Activated naive CD8-positive, alpha-beta T cell (primary cell): ENCODE measurements around the gene DDX59.
A peak's percentile ranks its signal among the peaks of the same experiment; 100 is the strongest.

ENCODE experiments used
- H3K27ac Mint-ChIP-seq: one replicate; pipeline ENCODE4 v1.8.0; 2021; ENCODE audit warnings: mixed read lengths
- H3K27me3 Mint-ChIP-seq: one replicate; pipeline ENCODE4 v1.8.0; 2021; ENCODE audit warnings: mixed read lengths
- H3K36me3 Mint-ChIP-seq: one replicate; pipeline ENCODE4 v1.8.0; 2021; ENCODE audit warnings: mixed read lengths
- H3K4me1 Mint-ChIP-seq: one replicate; pipeline ENCODE4 v1.8.0; 2021; ENCODE audit warnings: low read depth, mixed read lengths
- H3K4me3 Mint-ChIP-seq: one replicate; pipeline ENCODE4 v1.8.0; 2021; ENCODE audit warnings: mild to moderate bottlenecking, mixed read lengths
- H3K9me3 Mint-ChIP-seq: one replicate; pipeline ENCODE4 v1.8.0; 2021; ENCODE audit warnings: low read depth, mixed read lengths

The DDX59 gene

GRCh38 chr1:200669314-200670241, at the start of gene DDX59:
DDX59 (minus strand) TSS chr1:200669907; CDS start chr1:200666740, 3,167 bp downstream.
- peaks cover 41% of the 10 kb centered on the region for H3K4me1 Mint-ChIP-seq

DNA sequence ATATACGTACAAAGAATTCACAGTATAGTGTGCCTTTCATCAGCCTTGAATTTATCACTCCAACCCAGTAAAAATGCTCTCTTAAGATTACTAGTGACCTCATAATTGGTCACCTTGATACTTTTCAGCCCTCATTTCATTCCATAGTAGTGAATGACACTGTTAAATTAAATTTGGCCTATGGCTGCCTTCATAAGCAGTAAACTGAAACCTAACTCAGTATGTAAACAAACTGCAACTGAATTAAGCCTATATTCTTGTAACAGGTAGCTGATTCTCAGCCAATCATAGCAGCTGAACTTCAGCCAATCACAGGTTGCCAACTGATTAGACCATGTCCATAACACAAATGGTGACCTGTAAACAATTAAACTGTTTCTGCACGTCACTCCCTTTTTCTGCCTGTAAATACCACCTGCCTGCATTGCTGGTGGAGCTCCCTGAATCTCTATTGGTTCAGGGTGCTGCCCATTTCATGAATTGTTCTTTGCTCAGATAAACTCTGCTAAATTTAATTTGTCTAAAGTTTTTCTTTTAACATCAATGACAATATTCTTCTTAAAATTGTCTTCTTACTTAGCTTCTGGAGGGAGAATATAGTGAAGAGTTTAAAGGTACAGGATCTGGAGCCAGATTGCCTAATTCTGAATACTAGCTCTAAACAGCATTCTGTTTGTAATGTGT, 44.9 kb upstream of the DDX59 start:
- Mint-ChIP-seq H3K4me3 (no peak overlapping the region), H3K36me3 (peaks cover 2% of the 10 kb centered on the region), H3K27ac (no peak overlapping the region), H3K4me1 (no peaks in the 10 kb centered on the region), H3K27me3 (peaks cover 3% of the 10 kb centered on the region), H3K9me3 (no peaks in the 10 kb centered on the region)

More at GRCh38 chr1:200669314-200670241, at the start of gene DDX59:
- Mint-ChIP-seq H3K36me3 (peaks cover 6% of the 10 kb centered on the region), H3K27me3 (no peaks in the 10 kb centered on the region), H3K4me3 (peak within 1 kb of the TSS; percentile 98), H3K27ac (peak within 1 kb of the TSS; percentile 94), H3K9me3 (no peaks in the 10 kb centered on the region)

- H3K4me3 Mint-ChIP-seq = no peak overlapping the region
- no peaks in the 10 kb centered on the region for H3K27me3 Mint-ChIP-seq
- H3K9me3 Mint-ChIP-seq = no peaks in the 10 kb centered on the region
- no peak overlapping the region for H3K27ac Mint-ChIP-seq
- peaks cover 2% of the 10 kb centered on the region for H3K36me3 Mint-ChIP-seq
- H3K4me1 Mint-ChIP-seq = no peaks in the 10 kb centered on the region
Observed at GRCh38 chr1:200710166-200710565, 40.5 kb upstream of the DDX59 start.

DNA sequence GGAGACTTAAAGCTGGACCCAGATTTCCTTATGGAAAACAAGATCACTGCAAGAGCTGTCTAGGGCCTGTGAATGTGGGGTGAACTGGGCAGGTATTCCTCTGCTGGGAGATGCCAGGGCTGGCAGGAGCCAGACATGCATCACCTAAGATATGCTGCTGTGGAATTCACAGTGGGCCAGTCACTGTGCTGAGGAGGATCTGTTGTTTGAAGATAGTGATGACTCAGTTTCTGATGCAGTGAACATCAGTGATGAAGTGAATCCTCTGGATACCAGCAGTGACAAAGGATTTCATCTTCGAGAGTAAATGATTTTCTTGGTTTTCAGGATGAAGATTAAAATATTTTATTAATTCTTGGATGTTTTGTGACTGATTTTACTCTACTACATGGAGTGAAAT, 39.1 kb upstream of the DDX59 start:
- Mint-ChIP-seq H3K36me3 (no peaks in the 10 kb centered on the region), H3K9me3 (no peaks in the 10 kb centered on the region), H3K4me3 (no peak overlapping the region), H3K27me3 (no peaks in the 10 kb centered on the region), H3K27ac (no peak overlapping the region), H3K4me1 (no peaks in the 10 kb centered on the region)

GRCh38 chr1:200708161-200708560, 38.5 kb upstream of the DDX59 start:
- H3K27me3 Mint-ChIP-seq = no peaks in the 10 kb centered on the region
- no peaks in the 10 kb centered on the region for H3K4me1 Mint-ChIP-seq
- H3K4me3 Mint-ChIP-seq = no peak overlapping the region
- H3K36me3 Mint-ChIP-seq = no peaks in the 10 kb centered on the region
- no peak overlapping the region for H3K27ac Mint-ChIP-seq
- H3K9me3 Mint-ChIP-seq = no peaks in the 10 kb centered on the region

GRCh38 chr1:200707116-200707515, 37.4 kb upstream of the DDX59 start:
- H3K4me3 Mint-ChIP-seq = no peak overlapping the region
- no peak overlapping the region for H3K27ac Mint-ChIP-seq
- no peaks in the 10 kb centered on the region for H3K27me3 Mint-ChIP-seq
- H3K9me3 Mint-ChIP-seq = no peaks in the 10 kb centered on the region
- no peaks in the 10 kb centered on the region for H3K36me3 Mint-ChIP-seq
- no peaks in the 10 kb centered on the region for H3K4me1 Mint-ChIP-seq

DNA sequence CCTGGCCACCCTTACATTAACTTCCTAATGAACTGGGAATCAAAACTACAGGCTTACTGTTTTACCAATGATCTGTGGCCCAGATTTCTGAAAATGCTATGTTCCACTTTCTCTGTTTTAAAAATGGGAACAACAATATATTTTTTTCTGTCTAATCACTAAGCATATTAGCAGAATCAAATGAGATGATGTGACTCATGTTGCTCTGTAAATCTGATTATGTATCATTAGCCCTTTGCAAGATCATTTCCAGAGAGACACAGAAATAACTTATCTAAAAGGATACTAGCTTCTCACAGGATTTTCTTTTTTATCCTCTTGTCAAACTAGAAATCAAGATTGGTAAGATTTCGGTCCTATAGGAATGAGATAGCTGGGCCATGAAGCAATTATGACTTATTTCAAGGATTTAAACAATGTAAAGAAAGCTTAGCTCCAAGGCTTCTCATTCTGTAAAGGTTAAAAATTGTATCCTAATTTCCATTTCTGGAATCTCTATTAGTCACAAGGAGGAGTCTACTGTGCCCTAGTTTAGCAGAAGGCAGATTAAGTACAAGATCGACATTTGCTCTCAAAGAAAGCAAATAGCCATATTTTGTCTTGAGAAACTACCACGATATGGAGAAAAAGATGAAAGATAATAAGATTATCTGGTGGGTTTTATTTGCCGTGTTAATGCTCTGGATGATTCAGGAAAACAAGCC, 36.6 kb upstream of the DDX59 start:
- Mint-ChIP-seq H3K27me3 (no peaks in the 10 kb centered on the region), H3K9me3 (no peaks in the 10 kb centered on the region), H3K4me1 (no peaks in the 10 kb centered on the region), H3K36me3 (no peaks in the 10 kb centered on the region), H3K27ac (no peak overlapping the region), H3K4me3 (no peak overlapping the region)

DNA sequence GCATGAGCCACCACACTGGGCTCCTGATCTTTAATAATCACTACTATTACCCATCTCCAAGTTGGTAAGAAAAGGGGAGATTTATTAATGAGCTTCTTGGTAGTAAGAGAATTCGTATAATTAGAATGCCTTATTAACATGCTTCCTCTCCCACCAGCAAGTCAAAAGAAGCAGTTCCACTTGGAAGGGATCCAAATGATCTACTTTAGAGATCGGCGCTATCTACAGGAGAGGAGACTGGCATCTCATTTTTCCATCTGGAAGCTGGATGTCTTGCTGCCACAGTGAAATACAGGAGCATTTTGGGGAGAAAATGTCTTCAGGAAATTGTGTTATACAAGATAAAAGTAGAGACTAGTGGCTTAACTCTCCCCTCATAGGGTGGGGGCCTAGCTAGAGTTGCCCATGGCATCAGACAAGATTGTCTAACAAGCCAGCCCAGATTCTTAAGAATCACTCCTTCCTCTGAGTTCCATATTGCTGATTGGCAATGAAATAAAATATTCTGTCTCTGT, 35.3 kb upstream of the DDX59 start:
- H3K9me3 Mint-ChIP-seq = no peaks in the 10 kb centered on the region
- H3K27ac Mint-ChIP-seq = no peak overlapping the region
- no peaks in the 10 kb centered on the region for H3K4me1 Mint-ChIP-seq
- H3K27me3 Mint-ChIP-seq = no peaks in the 10 kb centered on the region
- no peaks in the 10 kb centered on the region for H3K36me3 Mint-ChIP-seq
- H3K4me3 Mint-ChIP-seq = no peak overlapping the region

- H3K9me3 Mint-ChIP-seq = no peaks in the 10 kb centered on the region
- H3K36me3 Mint-ChIP-seq = no peaks in the 10 kb centered on the region
- H3K27ac Mint-ChIP-seq = no peak overlapping the region
- H3K27me3 Mint-ChIP-seq = no peaks in the 10 kb centered on the region
- no peaks in the 10 kb centered on the region for H3K4me1 Mint-ChIP-seq
- H3K4me3 Mint-ChIP-seq = no peak overlapping the region
Observed at GRCh38 chr1:200699871-200700270, 30.2 kb upstream of the DDX59 start.

- H3K36me3 Mint-ChIP-seq = no peaks in the 10 kb centered on the region
- H3K9me3 Mint-ChIP-seq = no peaks in the 10 kb centered on the region
- no peaks in the 10 kb centered on the region for H3K4me1 Mint-ChIP-seq
- no peak overlapping the region for H3K27ac Mint-ChIP-seq
- no peaks in the 10 kb centered on the region for H3K27me3 Mint-ChIP-seq
- no peak overlapping the region for H3K4me3 Mint-ChIP-seq
Observed at GRCh38 chr1:200694738-200695137, 25.0 kb upstream of the DDX59 start.

- Mint-ChIP-seq H3K27me3 (peaks cover under 1% of the 10 kb centered on the region), H3K27ac (no peak overlapping the region), H3K4me3 (no peak overlapping the region), H3K9me3 (no peaks in the 10 kb centered on the region), H3K36me3 (no peaks in the 10 kb centered on the region), H3K4me1 (no peaks in the 10 kb centered on the region)
Observed at GRCh38 chr1:200693327-200693726, 23.6 kb upstream of the DDX59 start.

- Mint-ChIP-seq H3K4me1 (no peaks in the 10 kb centered on the region), H3K9me3 (no peaks in the 10 kb centered on the region), H3K4me3 (no peak overlapping the region), H3K27ac (no peak overlapping the region), H3K36me3 (no peaks in the 10 kb centered on the region), H3K27me3 (peaks cover 2% of the 10 kb centered on the region)
Observed at GRCh38 chr1:200692316-200692715, 22.6 kb upstream of the DDX59 start.

DNA sequence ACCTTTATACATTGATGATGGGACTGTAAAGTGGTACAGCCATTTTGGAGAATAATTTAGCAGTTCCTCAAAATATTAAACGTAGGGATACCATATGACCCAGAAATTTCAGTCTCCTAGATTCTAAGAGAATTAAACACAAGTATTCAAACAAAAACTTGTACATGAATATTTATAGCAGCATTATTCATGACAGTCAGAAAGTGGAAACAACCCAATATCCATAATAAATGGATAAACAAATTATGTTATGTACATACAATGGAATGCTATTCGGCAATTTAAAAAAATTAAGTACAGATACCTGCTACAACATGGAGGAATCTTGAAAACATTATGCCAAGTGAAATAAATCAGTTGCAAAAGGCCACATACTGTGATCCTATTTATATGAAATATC, 16.9 kb upstream of the DDX59 start:
- no peak overlapping the region for H3K4me3 Mint-ChIP-seq
- no peaks in the 10 kb centered on the region for H3K36me3 Mint-ChIP-seq
- no peaks in the 10 kb centered on the region for H3K4me1 Mint-ChIP-seq

DNA sequence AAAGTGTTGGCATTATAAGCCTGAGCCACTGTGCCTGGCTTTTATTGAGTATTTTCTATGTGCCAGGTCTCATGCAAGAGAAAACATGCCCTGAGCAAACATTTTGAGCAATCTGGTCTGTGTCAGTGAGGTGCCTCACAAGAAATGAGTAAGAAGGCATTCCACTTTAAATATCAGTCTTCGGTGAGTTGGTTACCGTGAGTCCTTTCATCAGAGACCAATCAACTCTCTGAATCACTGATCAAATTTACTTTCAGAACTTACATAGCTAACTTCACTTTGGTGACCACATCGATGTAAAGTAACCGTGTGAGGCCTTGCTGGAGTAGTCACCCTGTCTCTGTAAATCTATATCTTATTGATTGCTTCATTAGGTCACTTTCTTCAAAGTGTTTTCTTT, 14.3 kb upstream of the DDX59 start:
- Mint-ChIP-seq H3K27me3 (peaks cover 8% of the 10 kb centered on the region), H3K4me3 (no peak overlapping the region), H3K4me1 (no peaks in the 10 kb centered on the region), H3K36me3 (no peaks in the 10 kb centered on the region), H3K27ac (no peak overlapping the region), H3K9me3 (no peaks in the 10 kb centered on the region)

More for the DNA sequence above, 16.9 kb upstream of the DDX59 start:
- Mint-ChIP-seq H3K27me3 (peaks cover 8% of the 10 kb centered on the region), H3K9me3 (no peaks in the 10 kb centered on the region), H3K27ac (no peak overlapping the region)

- H3K4me1 Mint-ChIP-seq = no peaks in the 10 kb centered on the region
- H3K27me3 Mint-ChIP-seq = peaks cover 8% of the 10 kb centered on the region
- no peak overlapping the region for H3K27ac Mint-ChIP-seq
- no peak overlapping the region for H3K4me3 Mint-ChIP-seq
- no peaks in the 10 kb centered on the region for H3K9me3 Mint-ChIP-seq
- H3K36me3 Mint-ChIP-seq = no peaks in the 10 kb centered on the region
Observed at GRCh38 chr1:200683298-200683697, 13.6 kb upstream of the DDX59 start.
